GM18507 (cell line): ENCODE measurements around the gene NUB1.
"Not testable (repeated sequence)": the region's sequence is repeated elsewhere in the genome, so short reads cannot be mapped to it uniquely, and the experiment has no call there.

Experiments
- DNase-seq: peaks from one replicate; pipeline ENCODE4 v3.0.0; 2011; ENCODE audit warnings: low read depth; ENCODE audit not compliant: insufficient read length; ENCODE audit errors: extremely low spot score
- FAIRE-seq: peaks from 2 replicates; lab custom pipeline; 2011; peaks lifted over from hg19 to GRCh38; lab: Jason Lieb, UNC

Gene NUB1

GRCh38 chr7:151341357-151342101 is at the start of gene NUB1:
TSS of gene NUB1 (plus strand) at chr7:151341812. CDS start at chr7:151345350, 3,538 bp downstream.
- FAIRE-seq (peak; percentile 92), DNase-seq (peak; percentile 71)

- no peak for FAIRE-seq
Observed at GRCh38 chr7:151292850-151293249, 48.8 kb upstream of the NUB1 start.

GRCh38 chr7:151296202-151296992 is 45.2 kb upstream of the NUB1 start:
- FAIRE-seq: no peak
- no peak for DNase-seq

More at GRCh38 chr7:151292850-151293249, 48.8 kb upstream of the NUB1 start:
- no peak for DNase-seq

- FAIRE-seq: no peak
Observed at GRCh38 chr7:151298765-151299164, 42.8 kb upstream of the NUB1 start.

GRCh38 chr7:151299530-151299929 is 42.1 kb upstream of the NUB1 start:
- FAIRE-seq: no peak
- DNase-seq: no peak

More at GRCh38 chr7:151298765-151299164, 42.8 kb upstream of the NUB1 start:
- DNase-seq: no peak

GRCh38 chr7:151299940-151300645 is 41.5 kb upstream of the NUB1 start:
- no peak for FAIRE-seq

GRCh38 chr7:151301471-151302462 is 39.8 kb upstream of the NUB1 start:
- DNase-seq (no peak), FAIRE-seq (no peak)

More at GRCh38 chr7:151299940-151300645, 41.5 kb upstream of the NUB1 start:
- DNase-seq: no peak

GRCh38 chr7:151304251-151304650 is 37.4 kb upstream of the NUB1 start:
- not testable (repeated sequence) for DNase-seq, FAIRE-seq

GRCh38 chr7:151304856-151305255 is 36.8 kb upstream of the NUB1 start:
- DNase-seq (no peak), FAIRE-seq (no peak)

GRCh38 chr7:151306374-151306773 is 35.2 kb upstream of the NUB1 start:
- FAIRE-seq: no peak

GRCh38 chr7:151306860-151307259 is 34.8 kb upstream of the NUB1 start:
- no peak for FAIRE-seq

More at GRCh38 chr7:151306374-151306773, 35.2 kb upstream of the NUB1 start:
- no peak for DNase-seq

GRCh38 chr7:151307536-151307935 is 34.1 kb upstream of the NUB1 start:
- DNase-seq (no peak), FAIRE-seq (no peak)

More at GRCh38 chr7:151306860-151307259, 34.8 kb upstream of the NUB1 start:
- no peak for DNase-seq

GRCh38 chr7:151308256-151308655 is 33.4 kb upstream of the NUB1 start:
- FAIRE-seq: no peak
- no peak for DNase-seq

GRCh38 chr7:151308791-151309190 is 32.8 kb upstream of the NUB1 start:
- FAIRE-seq: no peak
- DNase-seq: no peak

- FAIRE-seq (no peak), DNase-seq (no peak)
Observed at GRCh38 chr7:151309311-151309710, 32.3 kb upstream of the NUB1 start.

GRCh38 chr7:151310578-151310977 is 31.0 kb upstream of the NUB1 start:
- FAIRE-seq (peak; percentile 15), DNase-seq (no peak)

GRCh38 chr7:151311294-151311864 is 30.2 kb upstream of the NUB1 start:
- DNase-seq (no peak), FAIRE-seq (no peak)

- FAIRE-seq: no peak
Observed at GRCh38 chr7:151312356-151312755, 29.3 kb upstream of the NUB1 start.

More at GRCh38 chr7:151312356-151312755, 29.3 kb upstream of the NUB1 start:
- no peak for DNase-seq
